HG03097 (cell line): ENCODE results near the gene C2orf81.
A peak's percentile ranks its signal among the peaks of the same experiment; 100 is the strongest.
"Not testable (repeated sequence)": the region's sequence is repeated elsewhere in the genome, so short reads cannot be mapped to it uniquely, and the experiment has no call there.

ENCODE experiments used
- ATAC-seq: cut with Tn5 transposase; IDR thresholded peaks from one replicate; pipeline ENCODE4 v1.9.1; 2021; ENCODE audit not compliant: unreplicated experiment, low FRiP score

The C2orf81 gene

GRCh38 chr2:74444498-74445318 is 23.3 kb upstream of the C2orf81 start:
- no peak for ATAC-seq

- not testable (repeated sequence) for ATAC-seq
Observed at GRCh38 chr2:74442483-74443297, 21.3 kb upstream of the C2orf81 start.

GRCh38 chr2:74441690-74442482 is 20.5 kb upstream of the C2orf81 start, which contains the start of gene RTKN:
Gene RTKN (minus strand): TSS chr2:74441937. CDS start chr2:74441816, 121 bp downstream.
- no peak for ATAC-seq

GRCh38 chr2:74441170-74441689 is 19.8 kb upstream of the C2orf81 start:
- ATAC-seq, result no peak

GRCh38 chr2:74440378-74441169 is 19.2 kb upstream of the C2orf81 start:
- peak; percentile 80 for ATAC-seq

GRCh38 chr2:74439803-74440377 is 18.5 kb upstream of the C2orf81 start:
- no peak for ATAC-seq

GRCh38 chr2:74439373-74439772 is 18.0 kb upstream of the C2orf81 start:
- ATAC-seq, result no peak

GRCh38 chr2:74438248-74438647 is 16.8 kb upstream of the C2orf81 start:
- no peak for ATAC-seq

- no peak for ATAC-seq
Observed at GRCh38 chr2:74436848-74437695, 15.7 kb upstream of the C2orf81 start.

GRCh38 chr2:74436111-74436805 is 14.8 kb upstream of the C2orf81 start:
- no peak for ATAC-seq

- no peak for ATAC-seq
Observed at GRCh38 chr2:74430502-74430901, 9.1 kb upstream of the C2orf81 start.

- no peak for ATAC-seq
Observed at GRCh38 chr2:74429487-74430451, 8.3 kb upstream of the C2orf81 start.

- ATAC-seq, result no peak
Observed at GRCh38 chr2:74428675-74429074, 7.3 kb upstream of the C2orf81 start.

- no peak for ATAC-seq
Observed at GRCh38 chr2:74427551-74427950, 6.1 kb upstream of the C2orf81 start.

- ATAC-seq, result no peak
Observed at GRCh38 chr2:74426181-74426758, 4.9 kb upstream of the C2orf81 start.

GRCh38 chr2:74425523-74425922 is 4.1 kb upstream of the C2orf81 start:
- ATAC-seq, result no peak
